AG04450 (cell line): Measurements from ENCODE around the gene NT5M. TPM values are rescaled to one million over a fixed set of nuclear protein-coding genes. Genes with fewer than 3 reads are reported as not detected.
"Not testable (repeated sequence)": the region's sequence is repeated elsewhere in the genome, so short reads cannot be mapped to it uniquely, and the experiment has no call there.

Experiments
- CTCF ChIA-PET: fragments of 300-600, 350-600 bp; formaldehyde crosslinking; extraction: SDS; loops from one replicate; lab custom pipeline; 2022; ENCODE audit warnings: antibody characterized with exemption, inconsistent platforms; lab: Charles Lee
- POLR2A ChIA-PET: fragments of 350-600 bp; formaldehyde crosslinking; extraction: SDS; loops from one replicate; lab custom pipeline; 2021; ENCODE audit warnings: antibody characterized with exemption, inconsistent platforms; lab: Yijun Ruan, JAX
- DNase-seq: peaks from one replicate; pipeline ENCODE4 v3.0.0-alpha.2; 2011; ENCODE audit warnings: low read depth, low spot score
- H3K27ac ChIP-seq: one replicate; pipeline ENCODE4 v1.5.1; 2012; ENCODE audit warnings: low read depth, low read length, control low read depth
- H3K27me3 ChIP-seq: one replicate; pipeline ENCODE4 v1.6.0; 2012; ENCODE audit warnings: low read length; ENCODE audit not compliant: control insufficient read depth, insufficient read depth
- H3K4me3 ChIP-seq: 2 replicates; pipeline ENCODE4 v1.5.1; 2011; ENCODE audit warnings: mild to moderate bottlenecking, low read depth, low read length, control low read depth
- H3K9me3 ChIP-seq: 2 replicates; pipeline ENCODE4 v1.5.1; 2012; ENCODE audit warnings: low read length; ENCODE audit not compliant: control insufficient read depth, insufficient read depth
- polyA plus RNA-seq: library from polyadenylated mRNA; depleted of rRNA; stranded (reverse); fragments of >200 nt; gene quantifications from 2 replicates; pipeline ENCODE4 v1.2.3, GENCODE V29; 2011
- TF ChIP-seq, protein P1 (sequence below): IDR thresholded peaks from 2 replicates; pipeline ENCODE4 v1.5.1; 2011; ENCODE audit warnings: low read depth, low read length, control low read depth, inconsistent platforms

Gene NT5M
- polyA plus RNA-seq, 1 experiment = 0.36 TPM

DNA sequence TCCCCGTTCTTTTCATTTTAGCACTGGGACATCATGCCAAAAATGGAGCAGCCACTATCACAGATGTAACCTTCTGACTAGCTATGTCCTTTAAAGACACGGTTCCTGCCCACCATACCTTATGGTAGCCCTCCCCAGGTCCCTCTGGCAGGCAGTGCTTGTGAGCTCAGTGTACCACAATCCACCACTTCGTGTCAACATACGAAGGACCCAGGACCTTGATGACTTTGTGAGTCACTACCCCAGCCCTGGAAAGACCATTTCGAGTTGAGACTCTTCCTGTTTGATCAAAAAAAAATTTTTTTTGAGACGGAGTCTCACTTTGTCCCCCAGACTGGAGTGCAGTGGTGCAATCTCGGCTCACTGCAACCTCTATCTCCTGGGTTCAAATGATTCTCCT, 45.2 kb upstream of the NT5M start:
- TF ChIP-seq, protein P1, sequence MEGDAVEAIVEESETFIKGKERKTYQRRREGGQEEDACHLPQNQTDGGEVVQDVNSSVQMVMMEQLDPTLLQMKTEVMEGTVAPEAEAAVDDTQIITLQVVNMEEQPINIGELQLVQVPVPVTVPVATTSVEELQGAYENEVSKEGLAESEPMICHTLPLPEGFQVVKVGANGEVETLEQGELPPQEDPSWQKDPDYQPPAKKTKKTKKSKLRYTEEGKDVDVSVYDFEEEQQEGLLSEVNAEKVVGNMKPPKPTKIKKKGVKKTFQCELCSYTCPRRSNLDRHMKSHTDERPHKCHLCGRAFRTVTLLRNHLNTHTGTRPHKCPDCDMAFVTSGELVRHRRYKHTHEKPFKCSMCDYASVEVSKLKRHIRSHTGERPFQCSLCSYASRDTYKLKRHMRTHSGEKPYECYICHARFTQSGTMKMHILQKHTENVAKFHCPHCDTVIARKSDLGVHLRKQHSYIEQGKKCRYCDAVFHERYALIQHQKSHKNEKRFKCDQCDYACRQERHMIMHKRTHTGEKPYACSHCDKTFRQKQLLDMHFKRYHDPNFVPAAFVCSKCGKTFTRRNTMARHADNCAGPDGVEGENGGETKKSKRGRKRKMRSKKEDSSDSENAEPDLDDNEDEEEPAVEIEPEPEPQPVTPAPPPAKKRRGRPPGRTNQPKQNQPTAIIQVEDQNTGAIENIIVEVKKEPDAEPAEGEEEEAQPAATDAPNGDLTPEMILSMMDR = no peak
- ChIA-PET CTCF (interaction anchor here (0.7 kb wide), 1 partner anchor 98 kb away, joined by 3 read pairs; no protein-coding TSS in a partner anchor), POLR2A (no interaction called here)

DNA sequence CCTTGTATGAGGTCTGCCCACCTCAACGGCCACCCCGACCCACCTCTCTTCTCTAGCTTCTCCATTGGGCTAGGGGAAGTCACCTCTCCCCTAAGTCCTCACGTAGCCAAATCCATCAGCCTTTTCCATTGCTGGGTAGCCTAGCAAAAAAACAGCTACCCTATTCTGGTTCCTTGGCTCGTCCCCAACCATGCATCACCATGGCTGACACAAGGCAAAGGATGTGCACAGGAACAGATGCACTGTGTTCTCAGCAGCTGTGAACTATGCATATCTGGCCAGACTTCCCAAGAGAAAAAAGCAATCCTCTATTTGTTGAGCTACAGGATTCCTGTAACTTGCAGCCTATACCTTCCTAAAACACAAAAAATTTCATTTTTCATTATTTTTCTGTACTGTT, 44.2 kb upstream of the NT5M start:
- no peak for DNase-seq
- H3K27me3 ChIP-seq = no peaks in the 10 kb centered on the region
- no peak overlapping the region for H3K27ac ChIP-seq
- TF ChIP-seq, protein P1 = no peak
- ChIA-PET POLR2A (interaction anchor here (1.2 kb wide), 1 partner anchor 22 kb away, joined by 3 read pairs; the partner anchor contains the start of gene COPS3), CTCF (no interaction called here)
- no peaks in the 10 kb centered on the region for H3K9me3 ChIP-seq
- H3K4me3 ChIP-seq = no peak overlapping the region

More for the DNA sequence above, 45.2 kb upstream of the NT5M start:
- Histone ChIP-seq H3K27me3 (no peaks in the 10 kb centered on the region), H3K27ac (no peak overlapping the region), H3K4me3 (no peak overlapping the region), H3K9me3 (no peaks in the 10 kb centered on the region)
- DNase-seq = no peak

DNA sequence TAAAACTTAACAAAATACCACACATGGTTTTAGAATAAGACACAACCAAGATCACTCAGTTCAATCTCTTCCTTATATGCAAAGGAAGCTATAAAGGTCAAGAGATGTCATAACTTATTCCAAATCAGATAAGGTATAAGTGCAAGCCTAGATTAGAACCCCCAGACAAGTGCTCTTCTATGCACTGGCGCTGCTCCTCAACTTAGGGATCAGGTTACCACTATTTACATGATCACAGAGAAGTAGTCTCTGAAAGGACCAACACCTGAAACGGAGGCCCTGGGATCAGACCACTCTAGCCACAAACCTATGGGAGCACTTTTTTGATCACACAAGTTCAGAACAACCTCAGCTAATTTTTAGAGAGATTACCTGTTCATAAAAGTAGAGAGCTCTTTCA, 38.7 kb upstream of the NT5M start:
- DNase-seq = no peak
- POLR2A ChIA-PET = no interaction called here
- Histone ChIP-seq H3K27ac (no peak overlapping the region), H3K9me3 (no peaks in the 10 kb centered on the region), H3K27me3 (no peaks in the 10 kb centered on the region), H3K4me3 (no peak overlapping the region)
- CTCF ChIA-PET = no interaction called here
- TF ChIP-seq, protein P1 = no peak

DNA sequence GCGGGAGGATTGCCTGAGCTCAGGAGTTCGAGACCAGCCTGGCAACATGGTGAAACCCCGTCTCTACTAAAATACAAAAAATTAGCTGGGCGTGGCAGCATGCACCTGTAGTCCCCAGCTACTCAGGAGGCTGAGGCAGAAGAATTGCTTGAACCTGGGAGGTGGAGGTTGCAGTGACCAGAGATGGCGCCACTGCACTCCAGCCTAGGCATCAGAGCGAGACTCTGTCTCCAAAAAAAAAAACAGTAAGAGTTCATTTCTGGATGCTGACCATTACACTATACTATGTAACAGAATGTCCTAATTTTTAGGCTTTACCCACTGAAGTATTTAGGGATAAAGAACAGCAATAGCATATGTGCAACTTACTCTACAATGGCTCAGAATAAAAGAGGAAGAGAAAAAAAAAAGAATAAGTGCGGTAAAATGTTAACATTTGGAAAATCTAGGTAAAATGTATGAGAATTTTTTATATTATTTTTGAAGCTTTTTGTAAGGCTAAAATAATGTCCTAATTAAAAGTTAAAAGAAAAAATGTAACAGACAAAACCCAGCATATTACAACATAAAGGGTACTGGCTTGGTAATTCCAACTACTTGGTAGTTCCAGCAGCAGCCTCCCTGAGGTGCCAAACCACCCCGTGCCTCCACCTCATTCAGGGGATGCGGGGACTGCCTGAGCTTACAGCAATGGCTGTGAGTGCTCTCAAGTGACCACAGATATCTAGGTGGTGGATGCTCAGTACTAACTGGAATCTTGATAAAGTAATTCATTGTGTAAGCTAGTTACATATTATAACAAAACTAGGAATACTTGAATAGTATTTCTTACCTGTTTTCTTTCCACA, 33.0 kb upstream of the NT5M start:
- Histone ChIP-seq H3K27me3 (no peaks in the 10 kb centered on the region), H3K27ac (no peak overlapping the region), H3K4me3 (no peak overlapping the region), H3K9me3 (no peaks in the 10 kb centered on the region)
- DNase-seq = no peak
- ChIA-PET POLR2A (no interaction called here), CTCF (interaction anchor here (0.6 to 1.4 kb wide), 2 partner anchors 10 to 841 kb away, joined by 8 to 13 read pairs; no protein-coding TSS in a partner anchor)
- TF ChIP-seq, protein P1 = peak; percentile 29

DNA sequence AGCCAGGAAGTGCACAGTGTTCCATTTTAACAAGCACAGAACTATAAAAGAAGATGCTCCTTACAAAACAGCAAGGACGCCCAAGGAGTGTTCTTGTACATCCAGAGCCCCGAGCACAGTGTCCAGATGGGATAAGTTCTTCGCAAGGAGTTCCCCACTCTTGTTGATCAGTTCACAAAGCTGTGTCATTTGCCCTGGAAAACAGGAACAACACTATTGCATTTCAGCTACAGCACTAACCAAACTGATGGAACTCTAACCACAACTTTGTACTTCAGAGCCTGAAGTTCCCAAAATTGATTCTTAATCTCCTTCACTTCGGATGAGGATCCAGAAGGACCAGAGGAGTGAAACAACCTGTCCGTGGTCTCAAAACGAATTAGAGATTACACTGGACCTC, 27.2 kb upstream of the NT5M start:
- Histone ChIP-seq H3K27me3 (no peaks in the 10 kb centered on the region), H3K4me3 (no peak overlapping the region), H3K27ac (no peak overlapping the region), H3K9me3 (no peaks in the 10 kb centered on the region; the same call in 1 of the 2 replicates)
- DNase-seq = no peak
- ChIA-PET CTCF (no interaction called here), POLR2A (no interaction called here)
- TF ChIP-seq, protein P1 = no peak

DNA sequence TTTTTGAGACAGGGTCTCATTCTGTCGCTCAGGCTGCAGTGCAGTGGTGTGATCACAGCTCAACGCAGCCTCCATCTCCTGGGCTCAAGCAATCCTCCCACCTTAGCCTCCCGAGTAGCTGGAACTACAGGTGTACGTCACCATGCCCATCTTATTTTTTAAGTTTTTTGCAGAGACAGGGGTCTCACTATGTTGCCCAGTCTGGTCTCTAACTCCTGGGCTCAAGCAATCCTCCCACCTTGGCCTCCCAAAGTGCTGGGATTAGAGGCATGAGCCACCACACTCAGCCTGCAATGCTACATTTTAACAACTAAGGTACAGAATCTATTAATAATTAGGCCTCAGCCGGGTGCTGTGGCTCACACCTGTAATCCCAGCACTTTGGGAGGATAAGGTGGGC, 25.7 kb upstream of the NT5M start:
- H3K9me3 ChIP-seq, H3K27ac ChIP-seq, H3K27me3 ChIP-seq, CTCF ChIA-PET, DNase-seq, POLR2A ChIA-PET, H3K4me3 ChIP-seq: not testable (repeated sequence)
